ENCODE data around the gene IFNA21. TPM values are rescaled to one million over a fixed set of nuclear protein-coding genes. Genes with fewer than 3 reads are reported as not detected.

The IFNA21 gene
- total RNA-seq, 1 donor from 2014 or later = not detected

GRCh38 chr9:21155501-21155900 lies 11.0 kb downstream of the IFNA21 start:
- Histone ChIP-seq H3K9ac (no peak overlapping the region), H3K9me3 (ENCODE audit: low read depth) (no peaks in the 10 kb centered on the region), H3K27me3 (no peaks in the 10 kb centered on the region), H3K79me2 (ENCODE audit: low read depth) (no peaks in the 10 kb centered on the region), H3K4me1 (no peaks in the 10 kb centered on the region), H3K27ac (no peak overlapping the region), H3K4me2 (no peak overlapping the region), H4K20me1 (ENCODE audit: low read depth) (no peaks in the 10 kb centered on the region), H3K36me3 (no peaks in the 10 kb centered on the region), H3F3A (ENCODE audit: low read depth) (no peaks in the 10 kb centered on the region), H2AFZ (replicated peaks) (no peak overlapping the region), H3K4me3 (no peak overlapping the region)
- TF ChIP-seq EZH2phosphoT487 (IDR thresholded peaks at IDR 0.05) (no peak), CTCF (IDR thresholded peaks at IDR 0.05) (no peak), EZH2 (IDR thresholded peaks at IDR 0.05) (no peak)
- no peaks in the 10 kb centered on the region for H3K27me3 Mint-ChIP-seq (ENCODE audit: insufficient read depth, low read depth)
- no peak overlapping the region for H3K4me3 Mint-ChIP-seq
- H3K27ac Mint-ChIP-seq = no peak overlapping the region
- no peaks in the 10 kb centered on the region for H3K9me3 Mint-ChIP-seq
- no peaks in the 10 kb centered on the region for H3K36me3 Mint-ChIP-seq
- DNase-seq (ENCODE audit: low spot score) = no peak
- peaks cover 9% of the 10 kb centered on the region for H3K4me1 Mint-ChIP-seq

DNA sequence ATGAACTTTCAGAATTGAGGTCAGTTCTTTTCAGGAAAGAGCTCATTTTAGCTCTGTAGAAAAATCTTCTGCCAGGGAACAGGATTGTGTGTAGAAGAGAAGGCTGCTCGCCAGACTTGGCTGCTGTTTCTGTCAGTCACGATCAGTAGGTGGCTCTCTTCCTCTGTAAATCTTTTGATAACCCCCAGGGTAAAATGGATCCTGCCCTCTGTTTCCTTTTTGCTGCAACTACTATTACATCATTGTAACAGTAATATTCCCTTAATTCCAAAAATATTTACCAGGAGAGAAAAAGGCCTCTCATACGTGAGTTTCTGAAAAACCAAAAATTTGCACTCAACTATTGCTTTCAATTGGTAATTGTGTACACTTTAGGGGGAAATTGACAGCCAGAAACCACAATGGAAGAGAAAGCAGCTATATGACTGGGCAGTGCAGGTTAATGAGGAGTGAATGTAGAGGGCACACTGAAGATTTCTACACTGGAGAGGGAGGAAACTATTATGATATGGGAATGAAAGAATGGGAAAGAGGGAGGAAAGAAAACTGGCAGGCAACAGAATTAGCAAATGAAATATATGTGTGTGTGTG lies 12.3 kb downstream of the IFNA21 start:
- H3K9me3 ChIP-seq (ENCODE audit: low read depth) = no peaks in the 10 kb centered on the region
- no peak overlapping the region for H3K4me3 ChIP-seq
- H3K9ac ChIP-seq = no peak overlapping the region
- H3K27me3 Mint-ChIP-seq (ENCODE audit: insufficient read depth, low read depth) = no peaks in the 10 kb centered on the region
- H3K36me3 Mint-ChIP-seq = peaks cover 2% of the 10 kb centered on the region
- H3K27ac Mint-ChIP-seq = no peak overlapping the region
- H3K4me3 Mint-ChIP-seq = no peak overlapping the region
- H3K4me2 ChIP-seq = peak overlapping the region; percentile 30
- H2AFZ ChIP-seq (replicated peaks) = peak overlapping the region; percentile 83
- TF ChIP-seq EZH2phosphoT487 (IDR thresholded peaks at IDR 0.05) (no peak), CTCF (IDR thresholded peaks at IDR 0.05) (peak; percentile 49)
- no peaks in the 10 kb centered on the region for H4K20me1 ChIP-seq (ENCODE audit: low read depth)
- no peaks in the 10 kb centered on the region for H3K27me3 ChIP-seq
- peak; percentile 42 for DNase-seq (ENCODE audit: low spot score)
- H3K36me3 ChIP-seq = no peaks in the 10 kb centered on the region
- H3K4me1 ChIP-seq = no peaks in the 10 kb centered on the region
- peaks cover 7% of the 10 kb centered on the region for H3K4me1 Mint-ChIP-seq
- H3F3A ChIP-seq (ENCODE audit: low read depth) = no peaks in the 10 kb centered on the region
- no peak overlapping the region for H3K27ac ChIP-seq
- no peaks in the 10 kb centered on the region for H3K79me2 ChIP-seq (ENCODE audit: low read depth)
- peaks cover 3% of the 10 kb centered on the region for H3K9me3 Mint-ChIP-seq

DNA sequence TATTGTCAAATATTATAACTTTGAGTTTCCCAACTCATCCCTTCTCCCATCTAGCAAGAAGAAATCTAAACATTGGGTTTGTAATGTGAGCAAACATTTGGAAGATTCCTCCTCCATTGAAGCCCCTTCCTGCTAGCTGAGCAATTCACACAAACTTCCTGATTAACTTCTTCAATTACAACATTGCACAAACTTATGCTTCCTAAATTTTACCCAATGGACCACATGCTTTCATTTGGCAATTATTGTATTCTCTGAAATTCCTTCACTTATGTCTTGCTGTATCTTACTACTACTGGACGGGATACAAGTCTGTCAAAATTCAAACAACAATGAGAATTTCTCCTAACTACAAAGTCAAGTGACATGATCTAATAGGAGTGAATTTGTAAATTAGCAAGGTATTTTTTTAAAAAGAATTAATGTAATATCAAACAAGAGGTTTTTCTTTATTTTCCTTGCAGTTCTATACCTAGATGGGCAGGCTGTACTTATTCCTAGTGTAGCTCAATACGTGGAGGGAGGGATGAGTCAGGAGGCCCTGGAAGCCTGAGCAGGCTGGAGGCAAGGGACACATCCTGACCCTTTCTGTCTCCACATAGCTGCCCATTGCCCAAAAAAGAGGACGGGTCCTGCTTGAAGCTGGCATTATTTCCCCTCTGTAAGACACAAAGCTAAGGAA lies 13.0 kb downstream of the IFNA21 start:
- Mint-ChIP-seq H3K9me3 (peaks cover 6% of the 10 kb centered on the region), H3K27ac (no peak overlapping the region), H3K4me3 (no peak overlapping the region), H3K27me3 (ENCODE audit: insufficient read depth, low read depth) (no peaks in the 10 kb centered on the region), H3K36me3 (peaks cover 2% of the 10 kb centered on the region), H3K4me1 (peaks cover 7% of the 10 kb centered on the region)
- H4K20me1 ChIP-seq (ENCODE audit: low read depth) = no peaks in the 10 kb centered on the region
- H3K27ac ChIP-seq = no peak overlapping the region
- peak overlapping the region; percentile 30 for H3K4me2 ChIP-seq
- no peaks in the 10 kb centered on the region for H3K79me2 ChIP-seq (ENCODE audit: low read depth)
- no peaks in the 10 kb centered on the region for H3K4me1 ChIP-seq
- no peaks in the 10 kb centered on the region for H3K9me3 ChIP-seq (ENCODE audit: low read depth)
- DNase-seq (ENCODE audit: low spot score) = no peak
- H3K4me3 ChIP-seq = no peak overlapping the region
- TF ChIP-seq CTCF (IDR thresholded peaks at IDR 0.05) (no peak), EZH2 (IDR thresholded peaks at IDR 0.05) (no peak), EZH2phosphoT487 (IDR thresholded peaks at IDR 0.05) (no peak)
- H3K9ac ChIP-seq = no peak overlapping the region
- H3F3A ChIP-seq (ENCODE audit: low read depth) = no peaks in the 10 kb centered on the region
- H2AFZ ChIP-seq (replicated peaks) = peak overlapping the region; percentile 83
- no peaks in the 10 kb centered on the region for H3K27me3 ChIP-seq
- H3K36me3 ChIP-seq = no peaks in the 10 kb centered on the region

Measured in neural progenitor cell (in vitro differentiated cells).